ENCODE data around the gene KRR1. TPM values are rescaled to one million over a fixed set of nuclear protein-coding genes. Genes with fewer than 3 reads are reported as not detected.
"Not testable (repeated sequence)": the region's sequence is repeated elsewhere in the genome, so short reads cannot be mapped to it uniquely, and the experiment has no call there.

The KRR1 gene
- total RNA-seq, 1 donor from 2014 or later, result 59.4 TPM

GRCh38 chr12:75489187-75489586 is 22.2 kb downstream of the KRR1 start:
- H3K36me3 Mint-ChIP-seq (ENCODE audit: low read depth), result no peaks in the 10 kb centered on the region
- H3K27ac Mint-ChIP-seq (ENCODE audit: unreplicated experiment), result no peak overlapping the region
- no peaks in the 10 kb centered on the region for H3K4me1 Mint-ChIP-seq
- TF ChIP-seq CTCF (conservative IDR thresholded peaks at IDR 0.05), result no peak
- DNase-seq (ENCODE audit: low read depth, low spot score), result no peak
- H3K4me3 Mint-ChIP-seq, result no peak overlapping the region
- no peaks in the 10 kb centered on the region for H3K9me3 Mint-ChIP-seq
- H3K27me3 Mint-ChIP-seq (ENCODE audit: low read depth), result no peaks in the 10 kb centered on the region

- Mint-ChIP-seq H3K27me3 (ENCODE audit: low read depth) (no peaks in the 10 kb centered on the region), H3K27ac (ENCODE audit: unreplicated experiment) (no peak overlapping the region), H3K4me3 (no peak overlapping the region), H3K36me3 (ENCODE audit: low read depth) (no peaks in the 10 kb centered on the region), H3K4me1 (no peaks in the 10 kb centered on the region), H3K9me3 (no peaks in the 10 kb centered on the region)
- TF ChIP-seq CTCF (conservative IDR thresholded peaks at IDR 0.05), result peak; percentile 48
- no peak for DNase-seq (ENCODE audit: low read depth, low spot score)
These were observed 22.9 kb downstream of the KRR1 start for GRCh38 chr12:75488553-75488952.

- Mint-ChIP-seq H3K27me3 (ENCODE audit: low read depth) (no peaks in the 10 kb centered on the region), H3K27ac (ENCODE audit: unreplicated experiment) (no peak overlapping the region), H3K9me3 (no peaks in the 10 kb centered on the region), H3K36me3 (ENCODE audit: low read depth) (no peaks in the 10 kb centered on the region), H3K4me3 (no peak overlapping the region), H3K4me1 (no peaks in the 10 kb centered on the region)
- no peak for DNase-seq (ENCODE audit: low read depth, low spot score)
- no peak for TF ChIP-seq CTCF (conservative IDR thresholded peaks at IDR 0.05)
These were observed 24.1 kb downstream of the KRR1 start for GRCh38 chr12:75487308-75487707.

- H3K4me3 Mint-ChIP-seq; DNase-seq (ENCODE audit: low read depth, low spot score); H3K27me3 Mint-ChIP-seq (ENCODE audit: low read depth); H3K36me3 Mint-ChIP-seq (ENCODE audit: low read depth); H3K9me3 Mint-ChIP-seq; H3K27ac Mint-ChIP-seq (ENCODE audit: unreplicated experiment): not testable (repeated sequence)
- peaks cover 18% of the 10 kb centered on the region for H3K4me1 Mint-ChIP-seq
These were observed 27.0 kb downstream of the KRR1 start for GRCh38 chr12:75484450-75484849.

- Mint-ChIP-seq H3K36me3 (ENCODE audit: low read depth) (no peaks in the 10 kb centered on the region), H3K27ac (ENCODE audit: unreplicated experiment) (no peak overlapping the region), H3K4me1 (peaks cover 18% of the 10 kb centered on the region), H3K27me3 (ENCODE audit: low read depth) (no peaks in the 10 kb centered on the region), H3K9me3 (no peaks in the 10 kb centered on the region), H3K4me3 (no peak overlapping the region)
- no peak for TF ChIP-seq CTCF (conservative IDR thresholded peaks at IDR 0.05)
- no peak for DNase-seq (ENCODE audit: low read depth, low spot score)
These were observed 28.0 kb downstream of the KRR1 start for GRCh38 chr12:75483431-75483830.

GRCh38 chr12:75482646-75483045 is 28.8 kb downstream of the KRR1 start:
- Mint-ChIP-seq H3K4me3 (no peak overlapping the region), H3K36me3 (ENCODE audit: low read depth) (no peaks in the 10 kb centered on the region)
- TF ChIP-seq CTCF (conservative IDR thresholded peaks at IDR 0.05), result no peak

More at GRCh38 chr12:75482646-75483045, 28.8 kb downstream of the KRR1 start:
- Mint-ChIP-seq H3K27me3 (ENCODE audit: low read depth) (no peaks in the 10 kb centered on the region), H3K27ac (ENCODE audit: unreplicated experiment) (no peak overlapping the region), H3K4me1 (peaks cover 18% of the 10 kb centered on the region), H3K9me3 (no peaks in the 10 kb centered on the region)
- no peak for DNase-seq (ENCODE audit: low read depth, low spot score)

Data from neural crest cell (in vitro differentiated cells).